ENCODE results near the gene RGSL1. TPM values are rescaled to one million over a fixed set of nuclear protein-coding genes. Genes with fewer than 3 reads are reported as not detected.

RGSL1 gene
- total and polyA plus RNA-seq, 2 of the 8 experiments (the other 6 are each of a cell fraction or from before 2014, with no cell fraction given) = not detected

GRCh38 chr1:182473556-182473955 lies 23.6 kb downstream of the RGSL1 start:
- H3K56ac ChIP-seq (replicated peaks; ENCODE audit: insufficient read length, low read depth, low read length) = no peak overlapping the region
- no peaks in the 10 kb centered on the region for H3K23me2 ChIP-seq (ENCODE audit: low read depth, low read length)
- H4K5ac ChIP-seq (ENCODE audit: insufficient read length, low read depth, low read length) = no peak overlapping the region
- H3K4me2 ChIP-seq (ENCODE audit: insufficient read depth in 1 of 2, low read depth in 2 of 2, low read length in 2 of 2) = no peak overlapping the region
- FAIRE-seq = no peak
- no peaks in the 10 kb centered on the region for H3K36me3 ChIP-seq (ENCODE audit: control insufficient read depth in 2 of 4, insufficient read depth in 4 of 4, low read length in 3 of 4)
- H4K91ac ChIP-seq (replicated peaks; ENCODE audit: insufficient read length, low read length) = no peak overlapping the region
- H3K9ac ChIP-seq (replicated peaks in 1 of 4; ENCODE audit: extremely low read depth in 1 of 4, low read depth in 3 of 4, low read length in 3 of 4) = no peak overlapping the region
- H3K4me3 ChIP-seq (ENCODE audit: extremely low read depth in 1 of 4, insufficient read depth in 2 of 4, low read depth in 3 of 4, low read length in 4 of 4) = no peak overlapping the region
- no peak for DNase-seq (ENCODE audit: low read depth in 1 of 2, low spot score in 2 of 2)
- no peaks in the 10 kb centered on the region for H3K79me2 ChIP-seq (ENCODE audit: control insufficient read depth in 1 of 2, insufficient read depth in 2 of 2, low read length in 2 of 2)
- H3K18ac ChIP-seq (ENCODE audit: extremely low read depth, low read length) = no peak overlapping the region
- 93% methylated on average over 4 of the region's 4 CpGs; no CpG with 5 or more reads in 1 of the 2 experiments for WGBS, 2 experiments (ENCODE audit: extremely low coverage in 1 of 2, insufficient coverage in 1 of 2, insufficient read length in 1 of 2, insufficient replicate concordance in 2 of 2, low coverage in 1 of 2, low lambda C conversion rate in 2 of 2, missing lambda C conversion rate in 1 of 2)
- H4K8ac ChIP-seq (ENCODE audit: extremely low read depth, insufficient read depth, low read length) = no peak overlapping the region
- no peak overlapping the region for H3K23ac ChIP-seq (ENCODE audit: insufficient read length)
- H3K4me1 ChIP-seq (replicated peaks in 1 of 4; ENCODE audit: control insufficient read depth in 3 of 4, insufficient read depth in 4 of 4, low read length in 3 of 4) = no peaks in the 10 kb centered on the region
- H4K20me1 ChIP-seq (replicated peaks in 1 of 2; ENCODE audit: control insufficient read depth in 1 of 2, insufficient read depth in 2 of 2, low read length in 2 of 2) = no peaks in the 10 kb centered on the region
- no peak overlapping the region for H2BK20ac ChIP-seq (ENCODE audit: low read length)
- H2AK5ac ChIP-seq (ENCODE audit: low read depth, low read length) = no peak overlapping the region
- H3K79me1 ChIP-seq (ENCODE audit: low read depth, low read length) = no peaks in the 10 kb centered on the region
- H2BK12ac ChIP-seq (ENCODE audit: low read depth, low read length) = no peak overlapping the region
- H2BK5ac ChIP-seq (ENCODE audit: low read depth, low read length) = no peak overlapping the region
- H3K14ac ChIP-seq (ENCODE audit: insufficient read length) = no peak overlapping the region
- ChIA-PET POLR2A (ENCODE audit: partially characterized antibody) (no interaction called here), CTCF (ENCODE audit: partially characterized antibody) (interaction anchor here (0.7 to 3.4 kb wide), 3 partner anchors 12 to 67 kb away, joined by 3 to 19 read pairs (median 4); no protein-coding TSS in a partner anchor)
- no peak overlapping the region for H2BK15ac ChIP-seq (ENCODE audit: low read length)
- H2AFZ ChIP-seq (ENCODE audit: low read length) = no peak overlapping the region
- H3K27me3 ChIP-seq (replicated peaks in 1 of 4; ENCODE audit: control insufficient read depth in 3 of 4, extremely low read depth in 1 of 4, insufficient read depth in 3 of 4, low read length in 3 of 4) = no peaks in the 10 kb centered on the region
- H2BK120ac ChIP-seq (replicated peaks; ENCODE audit: low read depth, low read length) = no peak overlapping the region
- H3K4ac ChIP-seq (replicated peaks; ENCODE audit: insufficient read length, low read depth, low read length) = no peak overlapping the region
- H3K27ac ChIP-seq (ENCODE audit: low read depth, low read length) = no peak overlapping the region
- H3K9me3 ChIP-seq (ENCODE audit: insufficient read depth in 2 of 2, low read depth in 1 of 2, low read length in 1 of 2) = 0 out of 4 replicates have a peak, but pooled peaks cover 0 to 2% of the 10 kb centered on the region in 2 experiments
- TF ChIP-seq RNF2 (IDR thresholded peaks at IDR 0.05; ENCODE audit: borderline replicate concordance, low read depth, low read length, missing control alignments, poor library complexity, severe bottlenecking) = no peak
- no peak for TF ChIP-seq KDM1A (IDR thresholded peaks at IDR 0.05; ENCODE audit: borderline replicate concordance, low read length)
- TF ChIP-seq, protein P1, sequence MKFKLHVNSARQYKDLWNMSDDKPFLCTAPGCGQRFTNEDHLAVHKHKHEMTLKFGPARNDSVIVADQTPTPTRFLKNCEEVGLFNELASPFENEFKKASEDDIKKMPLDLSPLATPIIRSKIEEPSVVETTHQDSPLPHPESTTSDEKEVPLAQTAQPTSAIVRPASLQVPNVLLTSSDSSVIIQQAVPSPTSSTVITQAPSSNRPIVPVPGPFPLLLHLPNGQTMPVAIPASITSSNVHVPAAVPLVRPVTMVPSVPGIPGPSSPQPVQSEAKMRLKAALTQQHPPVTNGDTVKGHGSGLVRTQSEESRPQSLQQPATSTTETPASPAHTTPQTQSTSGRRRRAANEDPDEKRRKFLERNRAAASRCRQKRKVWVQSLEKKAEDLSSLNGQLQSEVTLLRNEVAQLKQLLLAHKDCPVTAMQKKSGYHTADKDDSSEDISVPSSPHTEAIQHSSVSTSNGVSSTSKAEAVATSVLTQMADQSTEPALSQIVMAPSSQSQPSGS (IDR thresholded peaks at IDR 0.05; ENCODE audit: low read length) = no peak
- TF ChIP-seq SP4 (IDR thresholded peaks at IDR 0.05; ENCODE audit: low read length) = no peak
- TF ChIP-seq ATF3 (IDR thresholded peaks at IDR 0.05; ENCODE audit: insufficient read depth, low read depth, low read length) = no peak
- no peak for TF ChIP-seq RAD21 (IDR thresholded peaks at IDR 0.05 in 1 of 2, conservative IDR thresholded peaks at IDR 0.05 in 1 of 2; ENCODE audit: low read depth in 2 of 2, low read length in 2 of 2)
- no peak for TF ChIP-seq EZH2 (IDR thresholded peaks at IDR 0.05; ENCODE audit: low read depth, low read length, severe bottlenecking)
- no peak for TF ChIP-seq GTF2F1 (IDR thresholded peaks at IDR 0.05; ENCODE audit: borderline replicate concordance, low read depth, low read length)
- TF ChIP-seq, protein P2, sequence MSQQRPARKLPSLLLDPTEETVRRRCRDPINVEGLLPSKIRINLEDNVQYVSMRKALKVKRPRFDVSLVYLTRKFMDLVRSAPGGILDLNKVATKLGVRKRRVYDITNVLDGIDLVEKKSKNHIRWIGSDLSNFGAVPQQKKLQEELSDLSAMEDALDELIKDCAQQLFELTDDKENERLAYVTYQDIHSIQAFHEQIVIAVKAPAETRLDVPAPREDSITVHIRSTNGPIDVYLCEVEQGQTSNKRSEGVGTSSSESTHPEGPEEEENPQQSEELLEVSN (IDR thresholded peaks at IDR 0.05) = no peak
- TF ChIP-seq TBP (IDR thresholded peaks at IDR 0.05; ENCODE audit: low read depth, low read length) = no peak

All from H1 (cell line).